NK-92 (cell line): ENCODE results near the gene PMS1.
A peak's percentile ranks its signal among the peaks of the same experiment; 100 is the strongest.
"Not testable (repeated sequence)": the region's sequence is repeated elsewhere in the genome, so short reads cannot be mapped to it uniquely, and the experiment has no call there.

Experiments
- DNase-seq: peaks from one replicate; lab custom pipeline; 2025; ENCODE audit not compliant: unreplicated experiment; lab: John Stamatoyannopoulos, UW

Gene PMS1

DNA sequence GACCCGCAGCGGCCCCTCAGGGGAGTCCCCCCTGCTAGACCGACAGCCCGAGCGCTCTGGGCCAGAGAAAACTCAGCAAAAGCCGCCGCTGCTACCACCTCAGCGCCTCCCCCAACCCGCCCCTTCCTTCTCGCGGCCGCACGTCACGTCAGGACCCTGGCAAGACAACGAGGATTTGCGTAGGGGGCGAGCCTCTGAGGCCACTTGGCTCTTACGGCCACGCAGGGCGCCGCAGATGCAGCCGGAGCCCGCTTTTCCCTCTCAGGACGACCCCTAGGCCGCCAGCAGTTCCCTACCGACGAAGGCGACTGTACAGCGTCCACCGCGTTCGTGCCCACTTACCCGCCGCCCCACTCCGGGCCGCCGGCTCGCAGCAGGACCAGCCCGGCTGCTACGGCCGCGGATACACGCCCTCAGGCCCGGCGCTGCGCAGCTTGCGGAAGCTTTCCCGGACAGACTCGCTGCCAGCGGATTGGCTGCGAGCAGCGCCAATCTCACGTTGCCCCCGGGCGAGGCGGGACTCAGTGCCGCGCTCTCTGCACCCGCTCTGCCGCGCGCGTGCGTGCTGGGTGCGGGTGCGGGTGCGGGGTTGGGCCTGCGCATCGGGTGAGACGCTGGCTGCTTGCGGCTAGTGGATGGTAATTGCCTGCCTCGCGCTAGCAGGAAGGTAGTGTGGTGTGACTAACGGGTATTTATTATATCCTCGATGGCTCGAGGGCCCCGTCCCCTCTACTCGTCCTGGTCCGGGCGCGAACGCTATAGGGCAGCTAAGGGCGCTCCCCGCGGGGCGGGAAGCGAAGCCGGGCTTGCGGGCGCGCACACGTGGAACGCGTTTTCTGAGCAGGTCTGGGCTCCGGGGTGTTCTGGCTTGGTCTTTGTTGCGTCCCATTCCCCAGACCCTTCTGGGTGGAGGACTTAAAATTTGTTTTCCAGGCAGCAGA is at the start of gene PMS1, which contains the start of gene ORMDL1:
PMS1 (plus strand) TSS at position 524 of the 941 bp plus-strand sequence. CDS start 7,360 bp downstream, outside the sequence.
ORMDL1 (minus strand) TSS at position 413 of the 941 bp plus-strand sequence. CDS start 1,744 bp downstream, outside the sequence.
- peak; percentile 52 for DNase-seq

DNA sequence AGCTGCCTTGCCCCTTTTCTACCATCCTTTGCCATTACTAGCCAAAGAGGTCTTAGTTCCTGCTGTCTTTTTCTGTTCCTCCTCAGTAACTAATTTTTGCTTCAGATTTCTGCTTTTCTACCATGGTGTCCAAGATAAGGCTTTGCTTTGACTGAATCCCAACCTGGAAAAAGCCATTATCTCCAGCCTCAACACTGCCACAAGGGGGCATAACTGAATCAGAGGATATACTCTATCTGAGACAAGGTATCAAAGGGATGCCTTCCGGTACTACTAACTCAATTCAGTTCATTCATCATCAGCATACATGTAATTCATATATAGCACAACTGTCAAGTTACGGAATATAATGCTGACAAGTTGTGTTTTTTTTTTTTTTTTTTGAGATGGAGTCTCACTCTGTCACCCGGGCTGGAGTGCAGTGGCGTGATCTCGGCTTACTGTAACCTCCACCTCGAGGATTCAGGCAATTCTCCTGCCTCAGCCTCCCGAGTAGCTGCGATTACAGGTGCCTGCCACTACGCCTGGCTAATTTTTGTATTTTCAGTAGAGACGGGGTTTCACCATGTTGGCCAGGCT is 33.1 kb upstream of the PMS1 start:
- no peak for DNase-seq

DNA sequence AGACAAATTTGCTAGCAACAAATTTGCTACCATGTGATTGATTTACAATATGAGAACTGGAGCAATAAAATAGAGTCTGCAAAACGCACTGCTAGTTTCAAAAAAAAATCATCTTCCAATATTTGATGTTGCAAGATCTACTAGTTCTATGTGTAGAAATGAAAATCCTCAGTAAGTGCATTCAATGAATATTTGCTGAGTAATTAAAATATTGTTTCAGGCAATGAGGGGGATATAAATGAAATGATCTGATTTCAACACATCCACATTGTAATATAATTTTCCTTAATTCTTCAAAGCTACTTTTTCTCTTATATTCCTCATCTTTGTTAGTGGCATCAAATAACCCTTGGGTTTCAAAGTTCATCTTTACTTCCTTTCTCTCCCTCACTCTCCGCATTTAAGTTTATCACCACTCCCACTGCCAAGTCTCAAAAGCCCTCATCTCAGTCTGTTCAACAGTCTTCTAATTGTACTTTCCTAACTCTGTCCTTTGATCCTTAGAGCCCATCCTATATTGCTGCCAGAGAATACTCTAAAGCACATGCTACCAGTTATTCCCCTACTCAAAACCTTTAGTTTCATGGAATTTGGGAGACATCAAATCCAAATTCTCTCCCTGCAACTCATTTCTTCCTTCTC is 27.8 kb upstream of the PMS1 start:
- DNase-seq: no peak

- DNase-seq: not testable (repeated sequence)
These were observed 24.1 kb upstream of the PMS1 start for GRCh38 chr2:189760154-189760553.

GRCh38 chr2:189762229-189762550 is 22.1 kb upstream of the PMS1 start:
- no peak for DNase-seq

DNA sequence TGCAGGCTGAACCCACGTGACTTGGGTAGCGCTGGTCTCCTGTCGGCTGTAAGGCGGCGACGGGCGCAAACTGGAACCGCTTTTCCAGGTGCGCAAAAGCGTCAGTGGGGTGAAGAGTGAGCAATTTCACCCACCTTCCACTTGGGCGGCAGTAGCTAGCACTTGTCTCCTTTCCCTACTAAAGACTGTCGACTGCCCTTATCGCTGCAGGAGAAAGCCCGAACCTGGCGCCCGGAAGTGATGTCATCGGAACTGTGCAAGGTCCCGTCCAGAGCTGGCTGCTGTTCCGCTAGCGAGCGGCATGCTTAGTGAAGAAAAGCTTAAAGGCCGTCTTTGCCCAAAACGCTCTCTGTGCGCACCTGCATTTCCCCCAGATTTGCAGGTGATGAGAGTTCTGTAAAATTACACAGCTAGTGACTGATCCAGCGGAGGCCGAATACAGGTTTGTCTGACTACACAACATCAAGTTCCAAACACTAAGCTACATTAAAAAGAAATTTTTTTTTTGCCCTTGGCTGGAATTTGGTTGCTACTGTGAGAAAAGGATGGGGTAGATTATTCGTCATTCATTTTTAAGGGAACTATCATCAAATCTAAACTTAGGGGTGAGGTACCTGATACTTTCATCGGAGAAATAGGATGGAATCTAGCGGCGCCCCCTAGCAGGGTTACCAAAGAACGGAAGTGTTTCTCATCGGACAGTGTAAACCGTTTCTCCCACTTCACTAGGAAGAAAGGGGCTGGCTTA is 21.5 kb upstream of the PMS1 start, which contains the start of gene OSGEPL1:
OSGEPL1 (minus strand) TSS at position 242 of the 748 bp plus-strand sequence. CDS start 1,152 bp downstream, outside the sequence.
- peak; percentile 48 for DNase-seq

DNA sequence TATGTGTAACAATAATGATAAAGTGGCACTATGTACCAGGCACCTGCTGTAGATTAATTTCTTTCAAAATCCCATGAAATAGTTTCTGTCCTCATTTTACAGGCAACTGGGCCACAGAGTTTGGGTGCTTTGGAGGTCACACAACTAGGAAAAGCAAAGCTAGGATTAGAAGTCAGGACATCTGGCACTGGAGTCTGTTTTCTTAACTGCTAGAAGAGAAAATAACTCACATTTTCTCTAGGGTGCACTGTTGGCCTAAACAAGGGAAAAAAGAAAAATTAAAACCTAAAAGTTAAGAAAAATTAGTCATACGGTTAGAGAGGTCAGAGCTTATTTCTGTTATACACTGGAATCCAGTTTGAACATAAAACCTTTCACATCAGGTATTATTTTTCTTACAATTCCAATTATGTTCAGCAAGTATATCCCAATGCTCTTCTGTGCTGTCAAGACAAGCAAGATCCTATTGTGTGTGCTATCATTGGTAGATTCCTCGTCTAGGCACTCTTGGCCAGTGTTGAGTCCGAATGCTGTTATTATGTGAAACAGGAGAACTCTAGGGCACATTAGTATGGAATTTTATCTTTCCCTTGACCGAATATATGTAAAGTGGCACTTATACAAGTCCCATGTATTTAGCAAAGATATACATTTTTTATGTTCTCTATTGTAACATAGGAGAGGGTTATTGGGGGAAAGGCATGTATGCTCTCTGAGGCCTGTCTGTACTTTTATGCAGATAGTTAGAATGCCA is 20.2 kb upstream of the PMS1 start:
- no peak for DNase-seq

DNA sequence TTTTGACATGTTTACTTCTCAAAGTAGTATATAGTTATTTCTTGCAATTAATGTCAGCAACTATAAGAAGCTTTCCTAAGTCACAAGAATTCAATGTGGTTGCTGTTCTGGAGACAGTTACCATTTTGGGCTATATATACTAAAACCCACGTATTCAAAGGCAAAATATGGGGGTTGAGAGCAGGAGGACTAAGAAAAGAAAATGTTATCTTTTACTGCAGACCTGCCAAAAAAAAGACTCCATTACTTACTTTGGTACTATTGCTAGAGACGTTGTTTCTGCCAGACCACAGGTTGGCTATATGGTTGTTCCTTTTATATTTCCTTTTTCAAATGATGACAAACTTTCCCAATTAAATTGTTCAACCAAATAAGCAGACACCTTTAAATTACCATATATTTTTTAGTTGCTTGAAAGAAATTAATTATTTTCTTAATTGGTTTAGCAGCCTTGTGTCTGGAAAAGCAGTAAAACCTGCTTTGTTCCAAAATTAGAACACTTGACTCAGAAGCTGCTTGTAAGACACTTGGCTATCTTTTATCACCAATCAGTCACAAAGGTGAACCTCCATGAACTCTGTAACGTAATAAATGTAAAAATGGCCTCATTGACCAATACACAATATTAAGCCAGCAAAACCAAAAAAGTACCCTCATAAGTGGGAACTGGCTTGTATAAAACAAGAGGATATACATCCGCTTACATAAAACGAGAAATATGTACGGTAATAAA is 13.5 kb upstream of the PMS1 start:
- no peak for DNase-seq

- DNase-seq: no peak
These were observed 12.0 kb upstream of the PMS1 start for GRCh38 chr2:189772212-189772611.

DNA sequence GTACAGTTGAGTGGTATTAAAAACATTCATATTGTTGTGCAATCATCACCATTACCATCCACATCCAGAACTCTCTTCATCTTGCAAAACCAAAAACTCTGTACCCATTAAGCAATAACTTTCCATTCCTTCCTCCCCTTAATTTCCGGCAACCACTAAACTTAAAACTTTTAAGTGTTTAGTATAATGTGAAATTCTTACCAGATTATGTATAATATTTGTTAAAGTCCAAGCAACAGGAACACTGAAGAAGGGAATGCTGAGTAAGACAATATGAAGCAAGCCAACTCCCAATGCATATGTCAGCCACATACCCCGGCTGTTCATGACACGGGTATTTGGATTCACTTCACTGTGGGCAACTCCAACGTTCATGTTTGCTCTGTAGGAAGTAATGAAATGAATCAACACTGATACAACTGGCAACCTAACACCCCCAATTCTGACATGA is 2.0 kb upstream of the PMS1 start:
- no peak for DNase-seq

DNA sequence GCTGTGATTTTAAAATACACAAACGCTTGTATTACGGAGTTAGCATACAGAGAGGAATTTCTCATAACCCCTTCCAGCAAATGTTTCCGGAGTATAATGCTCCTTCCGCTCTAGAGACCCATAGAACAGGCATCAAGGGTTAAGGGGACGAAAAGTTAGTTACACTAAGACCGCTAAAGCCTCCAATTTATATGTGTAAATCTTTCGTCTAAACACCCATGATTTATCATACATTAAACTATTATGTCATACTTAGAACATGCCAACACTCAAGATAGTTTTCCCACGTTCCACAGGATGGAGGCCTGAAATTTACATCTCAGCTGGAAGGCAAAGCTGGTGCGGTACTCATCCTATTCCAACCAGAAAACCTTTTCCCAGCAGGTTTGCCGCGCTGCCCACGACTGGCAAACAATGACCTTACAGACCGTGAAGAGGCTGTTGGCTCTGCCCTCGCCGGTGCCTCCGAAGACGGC is 761 bp upstream of the PMS1 start:
- DNase-seq: no peak

- DNase-seq: no peak
These were observed 7.2 kb downstream of the PMS1 start for GRCh38 chr2:189791338-189792042.

DNA sequence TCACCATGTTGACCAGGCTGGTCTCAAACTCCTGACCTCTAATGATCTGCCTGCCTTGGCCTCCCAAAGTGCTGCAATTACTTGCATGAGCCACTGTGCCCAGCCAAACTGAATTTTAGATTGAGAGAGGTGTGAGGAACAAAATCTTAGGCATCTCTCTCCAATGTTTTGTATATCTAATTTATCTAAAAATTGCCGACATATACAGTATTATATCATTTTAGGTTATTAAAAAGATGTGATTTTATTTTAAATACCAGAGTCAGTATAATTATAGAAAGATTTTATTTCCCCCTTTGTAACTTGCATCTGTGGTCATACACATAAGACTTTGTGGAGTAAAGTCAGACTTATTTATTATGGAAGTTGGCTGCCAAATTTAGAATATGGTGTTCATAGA is 10.1 kb downstream of the PMS1 start:
- no peak for DNase-seq

DNA sequence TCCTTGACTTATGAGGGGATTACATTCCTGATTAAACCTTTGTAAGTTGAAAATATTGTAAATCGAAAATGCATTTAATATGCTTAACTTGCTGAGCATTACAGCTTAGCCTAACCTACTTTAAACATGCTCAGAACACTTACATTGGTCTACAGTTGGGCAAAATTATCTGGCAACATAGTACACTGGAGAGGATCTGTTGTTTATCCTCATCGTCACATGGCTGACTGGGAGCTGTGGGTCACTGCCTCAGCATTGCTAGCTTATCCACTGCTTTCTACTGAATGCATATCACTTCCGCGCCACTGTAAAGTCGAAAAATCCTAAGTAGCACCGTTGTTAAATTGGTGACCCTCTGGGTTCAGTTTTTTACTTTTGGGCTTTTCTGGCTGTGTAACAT is 13.7 kb downstream of the PMS1 start:
- no peak for DNase-seq

DNA sequence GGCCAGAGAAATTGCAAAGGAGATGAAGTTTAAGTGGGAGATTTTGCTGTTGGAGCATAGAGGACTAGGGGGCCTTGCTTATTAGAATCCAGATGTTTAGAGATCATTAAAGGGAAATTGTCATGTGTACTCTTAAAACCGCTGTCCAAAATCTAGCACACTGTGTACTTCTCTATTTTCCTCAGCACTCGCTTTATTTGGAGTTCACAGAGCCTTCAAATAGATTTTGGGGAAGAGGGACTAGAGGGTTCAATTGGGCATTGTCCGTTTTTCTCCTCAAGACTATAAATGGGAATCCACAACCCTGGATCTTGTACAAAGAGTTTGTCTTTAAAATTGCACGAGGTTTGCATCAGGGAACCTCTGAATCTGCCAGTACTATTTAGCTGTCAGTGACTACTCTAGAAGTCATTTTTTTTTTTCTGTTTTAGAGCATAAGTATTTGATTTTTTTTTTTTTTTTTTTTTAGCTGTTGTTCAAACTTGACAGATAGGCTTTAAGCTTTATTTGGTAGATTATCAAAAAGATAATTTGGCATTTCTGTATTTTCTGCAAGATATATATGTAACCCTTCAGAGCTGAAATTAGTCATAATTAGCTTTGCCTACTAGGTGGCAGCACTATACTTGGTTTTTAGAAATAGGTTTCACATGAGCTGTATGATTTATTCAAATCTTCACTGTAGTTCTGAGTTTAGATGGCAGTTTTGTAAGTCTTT is 14.2 kb downstream of the PMS1 start:
- no peak for DNase-seq

GRCh38 chr2:189799030-189799331 is 14.7 kb downstream of the PMS1 start:
- DNase-seq: no peak

- DNase-seq: no peak
These were observed 15.3 kb downstream of the PMS1 start for GRCh38 chr2:189799531-189799930.

DNA sequence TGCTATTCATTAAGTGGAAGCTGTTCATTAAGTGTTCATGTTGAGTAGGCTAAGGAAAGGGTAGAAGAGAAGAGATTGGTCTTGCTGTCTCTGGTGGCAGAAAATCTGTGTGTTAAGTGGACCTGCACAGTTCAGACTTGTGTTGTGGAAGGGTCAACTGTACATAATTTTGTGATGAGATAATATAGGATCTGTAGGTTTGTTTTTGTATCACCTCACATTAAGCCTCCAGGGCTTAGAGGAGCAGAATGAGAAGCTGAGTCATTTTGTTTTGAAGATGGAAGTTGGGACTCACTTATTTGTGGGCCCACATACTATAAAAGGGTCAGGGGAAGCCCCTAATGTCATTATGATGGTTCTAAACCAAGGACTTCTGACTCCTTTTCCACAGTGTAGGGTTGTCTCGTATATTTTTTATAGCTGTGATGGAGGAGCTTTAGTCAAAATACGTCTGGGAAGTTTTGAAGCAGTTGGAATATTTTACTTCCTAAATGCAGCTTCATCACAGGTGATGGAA is 18.2 kb downstream of the PMS1 start:
- DNase-seq: no peak
